Activated CD8-positive, alpha-beta memory T cell treated with anti-CD3 and anti-CD28 coated beads, Interleukin-2, amount 10 ng/mL, durations not matched to agents 7 days and 5 days (primary cell): ENCODE results near the gene PPA1. TPM values are rescaled to one million over a fixed set of nuclear protein-coding genes. Genes with fewer than 3 reads are reported as not detected.

Experiments
- ATAC-seq: fragments of 150-1000 bp; cut with Tn5 transposase; one replicate; pipeline ENCODE4 v1.10.0; 2021; ENCODE audit warnings: moderate library complexity
- CTCF ChIA-PET: fragments of 350-600 bp; sonication (Branson Sonifier 250); formaldehyde crosslinking; loops from one replicate; lab custom pipeline; 2021; ENCODE audit warnings: antibody characterized with exemption; lab: Charles Lee
- DNase-seq: peaks from one replicate; pipeline ENCODE4 v3.0.0-alpha.2; 2020
- H3K27ac Mint-ChIP-seq: one replicate; pipeline ENCODE4 v1.8.0; 2021; ENCODE audit warnings: mild to moderate bottlenecking, mixed read lengths
- H3K27me3 Mint-ChIP-seq: one replicate; pipeline ENCODE4 v1.8.0; 2021; ENCODE audit warnings: mixed read lengths
- H3K36me3 Mint-ChIP-seq: one replicate; pipeline ENCODE4 v1.8.0; 2021; ENCODE audit warnings: mild to moderate bottlenecking, mixed read lengths
- H3K4me1 Mint-ChIP-seq: one replicate; pipeline ENCODE4 v1.8.0; 2021; ENCODE audit warnings: mixed read lengths
- H3K4me3 Mint-ChIP-seq: one replicate; pipeline ENCODE4 v1.8.0; 2021; ENCODE audit warnings: mild to moderate bottlenecking, moderate library complexity, mixed read lengths
- H3K9me3 Mint-ChIP-seq: one replicate; pipeline ENCODE4 v1.8.0; 2022; ENCODE audit warnings: low read depth, mixed read lengths
- total RNA-seq, 2 experiments: library from RNA; stranded (reverse); gene quantifications; one replicate each; pipeline ENCODE4 v1.2.3, GENCODE V29; 2021

Gene PPA1
- total RNA-seq, 2 experiments from 2014 or later, result 157 to 192 TPM

DNA sequence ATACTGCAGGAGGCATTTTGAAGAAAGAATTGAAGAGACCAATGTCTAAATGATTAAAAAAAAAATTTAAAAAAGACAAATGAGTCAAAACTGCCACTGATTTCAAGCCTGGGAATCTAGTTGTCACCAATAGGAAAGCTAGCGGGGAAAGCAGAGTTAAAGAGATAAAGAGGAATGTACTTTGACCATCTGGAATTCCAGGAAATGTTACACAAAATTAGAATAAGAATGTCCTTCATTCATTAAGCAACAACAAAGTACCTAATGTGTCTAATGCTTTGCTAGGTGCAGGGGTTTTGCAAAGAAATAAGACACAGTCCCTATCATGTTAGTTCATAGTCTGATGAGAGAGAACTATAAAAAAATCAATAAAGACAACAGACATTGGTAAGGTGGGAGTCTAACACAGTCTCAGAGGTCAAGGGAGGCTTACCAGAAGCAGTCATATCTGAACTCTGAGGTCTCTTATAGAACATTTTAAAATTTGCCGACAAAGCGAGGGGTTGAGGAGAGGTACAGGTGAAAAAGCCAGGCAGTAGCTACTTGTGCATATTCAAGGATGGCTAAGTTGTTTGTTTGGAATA lies 77.9 kb downstream of the PPA1 start:
- ATAC-seq (no peak), DNase-seq (no peak)
- CTCF ChIA-PET, result interaction anchor here (3.3 kb wide), 1 partner anchor 9 kb away, joined by 28 read pairs; the partner anchor contains the start of gene TYSND1
- Mint-ChIP-seq H3K27me3 (no peaks in the 10 kb centered on the region), H3K36me3 (peaks cover 78% of the 10 kb centered on the region), H3K4me1 (peaks cover 15% of the 10 kb centered on the region), H3K9me3 (no peaks in the 10 kb centered on the region), H3K27ac (no peak overlapping the region), H3K4me3 (no peak overlapping the region)

Other genes with a start within 250 kb of the PPA1 start
- 1 to 10 TPM; 6.3 to 7.4 TPM for gene MACROH2A2, start 180.6 kb downstream of the PPA1 start, total RNA-seq
- 10 to 100 TPM; 12.6 to 13.8 TPM for gene AIFM2, start 100.6 kb downstream of the PPA1 start, total RNA-seq
- 10 to 100 TPM; 12.4 to 13.8 TPM for gene TYSND1, start 86.7 kb downstream of the PPA1 start, total RNA-seq
- 100 to 1,000 TPM in 1 of 2 experiments, 10 to 100 TPM in 1; 89.5 to 111 TPM for gene SAR1A, start 62.9 kb downstream of the PPA1 start, total RNA-seq
- gene NPFFR1, start 50.6 kb upstream of the PPA1 start, total RNA-seq, result not detected
- gene LRRC20, start 149.2 kb upstream of the PPA1 start, total RNA-seq, result 10 to 100 TPM; 14.9 to 18.2 TPM
- gene EIF4EBP2, start 170.7 kb upstream of the PPA1 start, total RNA-seq, result 10 to 100 TPM; 37.8 to 51.7 TPM
- not detected for gene NODAL, start 208.3 kb upstream of the PPA1 start, total RNA-seq
- gene PALD1, start 245.3 kb upstream of the PPA1 start, total RNA-seq, result under 1 TPM; 0.26 to 0.41 TPM